Neural cell (in vitro differentiated cells): Measurements from ENCODE around the gene LGALS3. TPM values are rescaled to one million over a fixed set of nuclear protein-coding genes. Genes with fewer than 3 reads are reported as not detected.

Experiments
- H2AFZ ChIP-seq: fragments of 200-600, 300-800 bp; sonication (generic), shearing (Covaris generic); 2 replicates; pipeline ENCODE4 v1.6.0; 2014; ENCODE audit warnings: low read depth, mild to moderate bottlenecking, antibody characterized with exemption, low read length, moderate library complexity
- H3F3A ChIP-seq: fragments of 200-600 bp; shearing (Covaris generic); 2 replicates; pipeline ENCODE4 v1.6.1; 2016; ENCODE audit warnings: mild to moderate bottlenecking, moderate library complexity, mixed read lengths, antibody characterized with exemption, low read length; ENCODE audit not compliant: insufficient read depth, poor library complexity, severe bottlenecking
- H3K27ac ChIP-seq: fragments of 200-600, 300-800 bp; sonication (generic), shearing (Covaris generic); 2 replicates; pipeline ENCODE4 v1.5.1; 2014; ENCODE audit warnings: mild to moderate bottlenecking, low read length, moderate library complexity
- H3K27me3 ChIP-seq: fragments of 300-800, 200-600 bp; sonication (generic), shearing (Covaris generic); 2 replicates; pipeline ENCODE4 v1.6.0; 2014; ENCODE audit warnings: mild to moderate bottlenecking, low read depth, low read length, moderate library complexity; ENCODE audit not compliant: insufficient read depth
- H3K36me3 ChIP-seq: fragments of 300-800, 200-600 bp; sonication (generic), shearing (Covaris generic); 2 replicates; pipeline ENCODE4 v1.5.1; 2014; ENCODE audit warnings: mild to moderate bottlenecking, antibody characterized with exemption, low read length, moderate library complexity; ENCODE audit not compliant: insufficient read depth
- H3K4me2 ChIP-seq: fragments of 300-800, 200-600 bp; sonication (generic), shearing (Covaris generic); 2 replicates; pipeline ENCODE4 v1.6.0; 2014; ENCODE audit warnings: mild to moderate bottlenecking, low read length
- H3K4me3 ChIP-seq: fragments of 300-800, 200-600 bp; sonication (generic), shearing (Covaris generic); 2 replicates; pipeline ENCODE4 v1.5.1; 2014; ENCODE audit warnings: mild to moderate bottlenecking, low read length, moderate library complexity
- H3K79me2 ChIP-seq: fragments of 200-600 bp; shearing (Covaris generic); replicated peaks from 2 replicates; pipeline ENCODE4 v1.6.0; 2014; ENCODE audit warnings: mild to moderate bottlenecking, low read length, moderate library complexity; ENCODE audit not compliant: insufficient read depth
- H3K9ac ChIP-seq: fragments of 300-800, 200-600 bp; sonication (generic), shearing (Covaris generic); 2 replicates; pipeline ENCODE4 v1.6.1; 2016; ENCODE audit warnings: mild to moderate bottlenecking, low read length, mixed read lengths
- H3K9me2 ChIP-seq: fragments of 200-600 bp; shearing (Covaris generic); 2 replicates; pipeline ENCODE4 v1.6.1; 2016; ENCODE audit warnings: mild to moderate bottlenecking, low read length, mixed read lengths; ENCODE audit not compliant: insufficient read depth
- H3K9me3 ChIP-seq: fragments of 200-600, 300-800 bp; sonication (generic), shearing (Covaris generic); 2 replicates; pipeline ENCODE4 v1.6.1; 2016; ENCODE audit warnings: mild to moderate bottlenecking, mixed run types, low read length, moderate library complexity, mixed read lengths
- H4K20me1 ChIP-seq: fragments of 200-600 bp; shearing (Covaris generic); 2 replicates; pipeline ENCODE4 v1.6.1; 2016; ENCODE audit warnings: mild to moderate bottlenecking, mixed run types; ENCODE audit not compliant: insufficient read depth
- EP300 ChIP-seq: fragments of 450-650 bp; conservative IDR thresholded peaks from 2 replicates; pipeline ENCODE4 v1.6.1; 2014; ENCODE audit warnings: antibody characterized with exemption, mild to moderate bottlenecking, moderate library complexity; ENCODE audit not compliant: poor library complexity, severe bottlenecking
- EZH2 ChIP-seq: fragments of 200-600, 300-800 bp; shearing (Covaris generic), sonication (generic); IDR thresholded peaks from 2 replicates; pipeline ENCODE4 v1.6.1; 2014; ENCODE audit warnings: antibody characterized with exemption, low read length, borderline replicate concordance, mild to moderate bottlenecking; ENCODE audit not compliant: insufficient read depth, poor library complexity, severe bottlenecking
- MXI1 ChIP-seq: fragments of 450-650 bp; conservative IDR thresholded peaks from 2 replicates; pipeline ENCODE4 v1.6.1; 2014; ENCODE audit warnings: antibody characterized with exemption, mild to moderate bottlenecking; ENCODE audit not compliant: poor library complexity, severe bottlenecking
- POLR2AphosphoS5 ChIP-seq: IDR thresholded peaks from 2 replicates; pipeline ENCODE4 v1.6.1; 2012
- RAD21 ChIP-seq: fragments of 450-650 bp; conservative IDR thresholded peaks from 2 replicates; pipeline ENCODE4 v1.6.1; 2014; ENCODE audit warnings: antibody characterized with exemption, mild to moderate bottlenecking, moderate library complexity
- SMC3 ChIP-seq: fragments of 450-650 bp; conservative IDR thresholded peaks from 2 replicates; pipeline ENCODE4 v1.6.1; 2014; ENCODE audit warnings: antibody characterized with exemption, mild to moderate bottlenecking, moderate library complexity; ENCODE audit not compliant: poor library complexity
- TAF1 ChIP-seq: IDR thresholded peaks from 2 replicates; pipeline ENCODE4 v1.6.1; 2012; ENCODE audit warnings: low read depth
- polyA plus RNA-seq: library from polyadenylated mRNA; depleted of rRNA; stranded (reverse); fragments of >200 nt; gene quantifications from 2 replicates; pipeline ENCODE4 v1.2.3, GENCODE V29; 2014
- TF ChIP-seq, protein P1 (sequence below): IDR thresholded peaks from 2 replicates; pipeline ENCODE4 v1.6.1; 2012; ENCODE audit warnings: borderline replicate concordance
- TF ChIP-seq, protein P2 (sequence below): fragments of 450-650 bp; IDR thresholded peaks from 2 replicates; pipeline ENCODE4 v1.5.1; 2014; ENCODE audit warnings: antibody characterized with exemption, mild to moderate bottlenecking, moderate library complexity; ENCODE audit not compliant: poor library complexity, severe bottlenecking

Gene LGALS3
- polyA plus RNA-seq, 1 donor from 2014 or later, result 0.12 TPM

DNA sequence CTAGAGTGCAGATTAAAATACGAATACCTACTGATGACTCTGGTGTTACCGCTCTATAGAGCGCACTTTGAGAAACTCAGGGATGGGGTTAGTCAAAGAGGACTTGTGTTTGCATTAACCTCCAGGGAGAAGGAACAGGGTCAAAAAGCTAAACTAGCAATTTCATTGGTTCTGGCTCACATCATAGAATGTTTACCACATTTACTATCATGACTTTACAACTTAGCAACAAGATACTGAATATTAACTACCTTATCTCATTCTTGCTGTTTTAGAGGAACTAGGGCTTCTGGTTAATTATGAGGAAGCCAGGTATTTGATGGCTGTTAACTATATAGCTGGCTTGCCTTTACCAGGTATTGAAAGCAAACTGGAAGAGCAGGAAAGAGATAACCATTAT is 12.8 kb downstream of the LGALS3 start:
- Histone ChIP-seq H3K36me3 (no peaks in the 10 kb centered on the region), H3K79me2 (no peaks in the 10 kb centered on the region), H3F3A (no peaks in the 10 kb centered on the region), H2AFZ (no peak overlapping the region), H3K4me3 (no peak overlapping the region), H3K4me2 (no peak overlapping the region), H3K27me3 (no peaks in the 10 kb centered on the region), H3K9ac (no peak overlapping the region), H3K27ac (no peak overlapping the region), H3K9me2 (no peaks in the 10 kb centered on the region), H4K20me1 (no peaks in the 10 kb centered on the region), H3K9me3 (no peaks in the 10 kb centered on the region)
- TF ChIP-seq EP300, result no peak
- TF ChIP-seq EZH2, result no peak
- no peak for TF ChIP-seq TAF1
- no peak for TF ChIP-seq SMC3

DNA sequence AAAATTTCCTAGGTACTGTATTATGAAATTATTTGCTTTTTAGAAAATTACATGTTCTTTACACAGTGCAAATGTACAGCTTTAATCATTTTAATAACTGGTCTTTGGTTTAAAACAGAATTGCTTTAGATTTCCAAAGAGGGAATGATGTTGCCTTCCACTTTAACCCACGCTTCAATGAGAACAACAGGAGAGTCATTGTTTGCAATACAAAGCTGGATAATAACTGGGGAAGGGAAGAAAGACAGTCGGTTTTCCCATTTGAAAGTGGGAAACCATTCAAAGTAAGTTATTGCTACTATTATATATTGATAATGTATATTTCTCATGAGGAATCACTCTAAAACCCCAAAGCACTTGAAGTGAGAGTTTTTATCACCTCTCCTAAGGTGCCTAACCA is 13.4 kb downstream of the LGALS3 start:
- no peaks in the 10 kb centered on the region for H3K9me2 ChIP-seq
- TF ChIP-seq, protein P1, sequence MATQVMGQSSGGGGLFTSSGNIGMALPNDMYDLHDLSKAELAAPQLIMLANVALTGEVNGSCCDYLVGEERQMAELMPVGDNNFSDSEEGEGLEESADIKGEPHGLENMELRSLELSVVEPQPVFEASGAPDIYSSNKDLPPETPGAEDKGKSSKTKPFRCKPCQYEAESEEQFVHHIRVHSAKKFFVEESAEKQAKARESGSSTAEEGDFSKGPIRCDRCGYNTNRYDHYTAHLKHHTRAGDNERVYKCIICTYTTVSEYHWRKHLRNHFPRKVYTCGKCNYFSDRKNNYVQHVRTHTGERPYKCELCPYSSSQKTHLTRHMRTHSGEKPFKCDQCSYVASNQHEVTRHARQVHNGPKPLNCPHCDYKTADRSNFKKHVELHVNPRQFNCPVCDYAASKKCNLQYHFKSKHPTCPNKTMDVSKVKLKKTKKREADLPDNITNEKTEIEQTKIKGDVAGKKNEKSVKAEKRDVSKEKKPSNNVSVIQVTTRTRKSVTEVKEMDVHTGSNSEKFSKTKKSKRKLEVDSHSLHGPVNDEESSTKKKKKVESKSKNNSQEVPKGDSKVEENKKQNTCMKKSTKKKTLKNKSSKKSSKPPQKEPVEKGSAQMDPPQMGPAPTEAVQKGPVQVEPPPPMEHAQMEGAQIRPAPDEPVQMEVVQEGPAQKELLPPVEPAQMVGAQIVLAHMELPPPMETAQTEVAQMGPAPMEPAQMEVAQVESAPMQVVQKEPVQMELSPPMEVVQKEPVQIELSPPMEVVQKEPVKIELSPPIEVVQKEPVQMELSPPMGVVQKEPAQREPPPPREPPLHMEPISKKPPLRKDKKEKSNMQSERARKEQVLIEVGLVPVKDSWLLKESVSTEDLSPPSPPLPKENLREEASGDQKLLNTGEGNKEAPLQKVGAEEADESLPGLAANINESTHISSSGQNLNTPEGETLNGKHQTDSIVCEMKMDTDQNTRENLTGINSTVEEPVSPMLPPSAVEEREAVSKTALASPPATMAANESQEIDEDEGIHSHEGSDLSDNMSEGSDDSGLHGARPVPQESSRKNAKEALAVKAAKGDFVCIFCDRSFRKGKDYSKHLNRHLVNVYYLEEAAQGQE, result no peak
- TF ChIP-seq, protein P2, sequence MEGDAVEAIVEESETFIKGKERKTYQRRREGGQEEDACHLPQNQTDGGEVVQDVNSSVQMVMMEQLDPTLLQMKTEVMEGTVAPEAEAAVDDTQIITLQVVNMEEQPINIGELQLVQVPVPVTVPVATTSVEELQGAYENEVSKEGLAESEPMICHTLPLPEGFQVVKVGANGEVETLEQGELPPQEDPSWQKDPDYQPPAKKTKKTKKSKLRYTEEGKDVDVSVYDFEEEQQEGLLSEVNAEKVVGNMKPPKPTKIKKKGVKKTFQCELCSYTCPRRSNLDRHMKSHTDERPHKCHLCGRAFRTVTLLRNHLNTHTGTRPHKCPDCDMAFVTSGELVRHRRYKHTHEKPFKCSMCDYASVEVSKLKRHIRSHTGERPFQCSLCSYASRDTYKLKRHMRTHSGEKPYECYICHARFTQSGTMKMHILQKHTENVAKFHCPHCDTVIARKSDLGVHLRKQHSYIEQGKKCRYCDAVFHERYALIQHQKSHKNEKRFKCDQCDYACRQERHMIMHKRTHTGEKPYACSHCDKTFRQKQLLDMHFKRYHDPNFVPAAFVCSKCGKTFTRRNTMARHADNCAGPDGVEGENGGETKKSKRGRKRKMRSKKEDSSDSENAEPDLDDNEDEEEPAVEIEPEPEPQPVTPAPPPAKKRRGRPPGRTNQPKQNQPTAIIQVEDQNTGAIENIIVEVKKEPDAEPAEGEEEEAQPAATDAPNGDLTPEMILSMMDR, result no peak
- no peak for TF ChIP-seq EP300
- TF ChIP-seq MXI1, result no peak
- no peak for TF ChIP-seq TAF1
- TF ChIP-seq EZH2, result no peak
- TF ChIP-seq SMC3, result no peak
- no peak for TF ChIP-seq RAD21
- no peak for TF ChIP-seq POLR2AphosphoS5
- H3K27ac ChIP-seq, result no peak overlapping the region
- no peaks in the 10 kb centered on the region for H3K9me3 ChIP-seq
- H3K4me3 ChIP-seq, result no peak overlapping the region
- no peak overlapping the region for H3K9ac ChIP-seq
- H3K27me3 ChIP-seq, result no peaks in the 10 kb centered on the region
- H2AFZ ChIP-seq, result no peak overlapping the region
- no peaks in the 10 kb centered on the region for H3K79me2 ChIP-seq
- no peaks in the 10 kb centered on the region for H3K36me3 ChIP-seq
- H4K20me1 ChIP-seq, result no peaks in the 10 kb centered on the region
- H3K4me2 ChIP-seq, result no peak overlapping the region
- H3F3A ChIP-seq, result no peaks in the 10 kb centered on the region

DNA sequence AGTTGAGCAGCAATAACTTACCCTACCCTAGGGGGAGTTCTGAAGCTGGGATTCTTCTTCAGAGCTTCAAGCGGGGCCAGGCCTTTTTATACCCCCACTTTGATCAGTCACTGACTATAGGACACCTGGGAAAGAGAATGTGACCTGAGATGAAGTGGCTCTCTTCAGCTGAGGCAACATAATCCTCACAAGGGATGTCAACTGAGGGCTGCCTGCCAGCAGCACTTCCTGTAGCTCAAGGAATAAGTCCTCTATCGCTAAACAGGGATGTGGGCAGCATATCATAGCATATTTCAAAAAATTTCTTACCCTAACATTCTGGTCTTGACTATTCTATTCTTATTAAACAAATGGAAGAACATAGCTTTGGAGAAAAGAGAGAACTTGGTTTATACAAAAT is 17.4 kb downstream of the LGALS3 start:
- Histone ChIP-seq H3K4me3 (no peak overlapping the region), H3K9me3 (no peaks in the 10 kb centered on the region), H3K9ac (no peak overlapping the region), H3F3A (no peaks in the 10 kb centered on the region), H3K79me2 (no peaks in the 10 kb centered on the region), H2AFZ (no peak overlapping the region), H3K27ac (no peak overlapping the region), H3K36me3 (no peaks in the 10 kb centered on the region), H3K4me2 (no peak overlapping the region), H4K20me1 (no peaks in the 10 kb centered on the region), H3K9me2 (no peaks in the 10 kb centered on the region), H3K27me3 (no peaks in the 10 kb centered on the region)
- TF ChIP-seq SMC3 (no peak), RAD21 (no peak), MXI1 (no peak), EZH2 (no peak), TAF1 (no peak), EP300 (no peak)
- TF ChIP-seq, protein P2, result no peak
- TF ChIP-seq, protein P1, result no peak
